GM21825 (cell line): ENCODE results near the gene EZH2.

Experiments
- ATAC-seq: cut with Tn5 transposase; IDR thresholded peaks from one replicate; pipeline ENCODE4 v1.9.1; 2021; ENCODE audit warnings: mild to moderate bottlenecking, moderate library complexity; ENCODE audit not compliant: unreplicated experiment

The EZH2 gene

GRCh38 chr7:148811892-148812291 lies 72.2 kb downstream of the EZH2 start:
- ATAC-seq = no peak

- no peak for ATAC-seq
Measured at GRCh38 chr7:148809856-148810255, 74.2 kb downstream of the EZH2 start.

GRCh38 chr7:148807436-148807835 lies 76.7 kb downstream of the EZH2 start:
- no peak for ATAC-seq

- ATAC-seq = no peak
Measured at GRCh38 chr7:148806187-148806586, 77.9 kb downstream of the EZH2 start.

GRCh38 chr7:148804343-148805235 lies 79.5 kb downstream of the EZH2 start:
- no peak for ATAC-seq

GRCh38 chr7:148803094-148803493 lies 81.0 kb downstream of the EZH2 start:
- ATAC-seq = no peak

GRCh38 chr7:148802101-148802493 lies 82.0 kb downstream of the EZH2 start:
- ATAC-seq = no peak

GRCh38 chr7:148800677-148801076 lies 83.4 kb downstream of the EZH2 start:
- no peak for ATAC-seq

- ATAC-seq = no peak
Measured at GRCh38 chr7:148799893-148800555, 84.1 kb downstream of the EZH2 start.

GRCh38 chr7:148796841-148797240 lies 87.2 kb downstream of the EZH2 start:
- no peak for ATAC-seq

GRCh38 chr7:148794476-148794875 lies 89.6 kb downstream of the EZH2 start:
- no peak for ATAC-seq

- no peak for ATAC-seq
Measured at GRCh38 chr7:148793590-148793989, 90.5 kb downstream of the EZH2 start.

- ATAC-seq = no peak
Measured at GRCh38 chr7:148791546-148791945, 92.5 kb downstream of the EZH2 start.

- no peak for ATAC-seq
Measured at GRCh38 chr7:148790850-148791249, 93.2 kb downstream of the EZH2 start.

- ATAC-seq = no peak
Measured at GRCh38 chr7:148790131-148790726, 93.9 kb downstream of the EZH2 start.

- ATAC-seq = no peak
Measured at GRCh38 chr7:148789220-148789619, 94.9 kb downstream of the EZH2 start.

GRCh38 chr7:148787571-148788295 lies 96.4 kb downstream of the EZH2 start:
- ATAC-seq = no peak

- ATAC-seq = no peak
Measured at GRCh38 chr7:148783801-148784527, 100.1 kb downstream of the EZH2 start.

- no peak for ATAC-seq
Measured at GRCh38 chr7:148782757-148783456, 101.2 kb downstream of the EZH2 start.

- no peak for ATAC-seq
Measured at GRCh38 chr7:148774471-148774870, 109.6 kb downstream of the EZH2 start.
